Right lobe of liver (tissue), 6 donors: ENCODE results near the gene STK32B. TPM values are rescaled to one million over a fixed set of nuclear protein-coding genes. Genes with fewer than 3 reads are reported as not detected.
"Not testable (repeated sequence)": the region's sequence is repeated elsewhere in the genome, so short reads cannot be mapped to it uniquely, and the experiment has no call there.

ENCODE experiments used
- ATAC-seq, 4 donors: fragments of 200-7000 bp; cut with Tn5 transposase; one replicate each; pipeline ENCODE4 v1.9.1; 2020; ENCODE audit warnings: mild to moderate bottlenecking in 4 of 4, moderate library complexity in 4 of 4
- DNase-seq, 3 donors: peaks; one replicate each; pipeline ENCODE4 v3.0.0-alpha.2; 2020
- H3K27ac ChIP-seq, 3 donors: fragments of 200-600 bp; one replicate each; pipeline ENCODE4 v1.8.0; 2022
- H3K27me3 ChIP-seq, 2 donors: fragments of 200-600 bp; one replicate each; pipeline ENCODE4 v1.8.0; 2022
- H3K36me3 ChIP-seq, 4 donors: fragments of 200-600 bp; sonication (generic) in 1 of 4; one replicate each; pipeline versions ENCODE4 v1.5.1 to v1.8.0; 2017 to 2022; ENCODE audit warnings: control low read depth in 1 of 4
- H3K4me1 ChIP-seq, 4 donors: fragments of 200-600 bp; sonication (generic) in 1 of 4; one replicate each; pipeline versions ENCODE4 v1.5.1 to v1.8.0; 2017 to 2022; ENCODE audit warnings: control low read depth in 1 of 4
- H3K4me3 ChIP-seq, 3 donors: fragments of 200-600 bp; one replicate each; pipeline ENCODE4 v1.8.0; 2022
- H3K9me3 ChIP-seq, 4 donors: fragments of 200-600 bp; sonication (generic) in 1 of 4; one replicate each; pipeline versions ENCODE4 v1.5.1 to v1.8.0; 2017 to 2022; ENCODE audit warnings: control low read depth in 1 of 4
- CTCF ChIP-seq, 4 donors: fragments of 200-600 bp in 3 of 4; fragments of 450-650 bp in 1 of 4; IDR thresholded peaks; one replicate each; pipeline versions ENCODE4 v1.5.1 to v1.8.0; 2016 to 2022; ENCODE audit warnings: antibody characterized with exemption in 4 of 4, mild to moderate bottlenecking in 2 of 4
- POLR2A ChIP-seq: fragments of 450-650 bp; IDR thresholded peaks from one replicate; pipeline ENCODE4 v1.6.1; 2017; ENCODE audit warnings: antibody characterized with exemption, mild to moderate bottlenecking
- WGBS: methylation state at CpG from one replicate; pipeline ENCODE4 v1.1.6; 2018; ENCODE audit warnings: low coverage, low lambda C conversion rate; ENCODE audit not compliant: insufficient coverage; ENCODE audit errors: missing lambda C conversion rate; 5-methylcytosine and 5-hydroxymethylcytosine counted together
- intact Hi-C, 2 donors: fragments of 100-400 bp; cut with DNase I; formaldehyde crosslinking; loops; one replicate each; pipeline versions ENCODE4 v1.11.2 to v1.14.1; 2022
- total RNA-seq, 6 experiments: library from RNA; depleted of rRNA in 2 of 6; stranded (reverse); fragments of >200 nt in 2 of 6; fragmentation: NEBNext Ultra II Directional in 3 of 6; extraction: Animal tissue kit (Norgen Biotek cat#: 25700) in 3 of 6; gene quantifications; one replicate each; pipeline versions ENCODE4 v1.1.0 to v1.2.4, GENCODE V29; 2016 to 2023
- donor health status: DM: no; HTN: yes; CAD: no.
- donor health status: DM: no; HTN: no; CAD: no.
- donor health status: DM: no; HTN: no; CAD: no.
- donor health status: DM: no; HTN: yes; CAD: no.
- donor health status: DM: no; HTN: yes; CAD: no.

STK32B gene
- total RNA-seq, 6 experiments from 2014 or later, result 0.05 to 0.07 TPM; not detected in 4

DNA sequence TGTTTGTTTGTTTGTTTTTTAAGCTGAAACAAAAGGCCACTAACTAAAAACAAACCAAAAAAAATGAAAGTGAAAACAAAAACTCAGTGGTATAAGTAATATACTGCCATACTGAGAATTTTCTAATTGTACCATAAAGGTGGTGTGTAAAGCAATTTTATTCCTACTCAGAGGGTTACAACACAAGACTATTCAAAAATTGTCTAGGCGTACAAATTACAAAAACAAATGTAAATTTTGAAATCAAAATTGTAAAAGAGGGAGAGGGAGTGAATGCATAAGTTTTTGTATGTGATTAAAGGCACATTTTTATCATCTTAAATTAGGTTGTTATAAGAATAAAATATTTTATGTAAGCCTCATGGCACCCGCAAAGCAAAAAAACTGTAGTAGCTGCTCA lies 232.6 kb downstream of the STK32B start:
- WGBS, result 56% methylated on average over 2 of the region's 2 CpGs
- intact Hi-C loops, result no loop called here

GRCh38 chr4:5284517-5284916 lies 233.2 kb downstream of the STK32B start:
- Histone ChIP-seq H3K4me1 (no peaks in the 10 kb centered on the region), H3K9me3 (no peaks in the 10 kb centered on the region), H3K27me3 (no peaks in the 10 kb centered on the region), H3K36me3 (no peaks in the 10 kb centered on the region), H3K4me3 (no peak overlapping the region), H3K27ac (no peak overlapping the region)
- TF ChIP-seq CTCF (IDR thresholded peaks at IDR 0.05), result no peak
- no peak for TF ChIP-seq POLR2A
- intact Hi-C loops, result no loop called here
- 66% methylated on average over 7 of the region's 7 CpGs for WGBS
- ATAC-seq, result no peak
- no peak for DNase-seq

More for the DNA sequence above, 232.6 kb downstream of the STK32B start:
- no peaks in the 10 kb centered on the region for H3K36me3 ChIP-seq
- no peak overlapping the region for H3K27ac ChIP-seq
- H3K27me3 ChIP-seq, result no peaks in the 10 kb centered on the region
- no peaks in the 10 kb centered on the region for H3K9me3 ChIP-seq
- TF ChIP-seq CTCF (IDR thresholded peaks at IDR 0.05) (no peak), POLR2A (no peak)
- H3K4me1 ChIP-seq, result no peaks in the 10 kb centered on the region
- no peak for ATAC-seq
- no peak overlapping the region for H3K4me3 ChIP-seq
- DNase-seq, result no peak

GRCh38 chr4:5292101-5292500 lies 240.8 kb downstream of the STK32B start:
- no peaks in the 10 kb centered on the region for H3K27me3 ChIP-seq
- TF ChIP-seq CTCF (IDR thresholded peaks at IDR 0.05), result no peak
- TF ChIP-seq POLR2A, result no peak

DNA sequence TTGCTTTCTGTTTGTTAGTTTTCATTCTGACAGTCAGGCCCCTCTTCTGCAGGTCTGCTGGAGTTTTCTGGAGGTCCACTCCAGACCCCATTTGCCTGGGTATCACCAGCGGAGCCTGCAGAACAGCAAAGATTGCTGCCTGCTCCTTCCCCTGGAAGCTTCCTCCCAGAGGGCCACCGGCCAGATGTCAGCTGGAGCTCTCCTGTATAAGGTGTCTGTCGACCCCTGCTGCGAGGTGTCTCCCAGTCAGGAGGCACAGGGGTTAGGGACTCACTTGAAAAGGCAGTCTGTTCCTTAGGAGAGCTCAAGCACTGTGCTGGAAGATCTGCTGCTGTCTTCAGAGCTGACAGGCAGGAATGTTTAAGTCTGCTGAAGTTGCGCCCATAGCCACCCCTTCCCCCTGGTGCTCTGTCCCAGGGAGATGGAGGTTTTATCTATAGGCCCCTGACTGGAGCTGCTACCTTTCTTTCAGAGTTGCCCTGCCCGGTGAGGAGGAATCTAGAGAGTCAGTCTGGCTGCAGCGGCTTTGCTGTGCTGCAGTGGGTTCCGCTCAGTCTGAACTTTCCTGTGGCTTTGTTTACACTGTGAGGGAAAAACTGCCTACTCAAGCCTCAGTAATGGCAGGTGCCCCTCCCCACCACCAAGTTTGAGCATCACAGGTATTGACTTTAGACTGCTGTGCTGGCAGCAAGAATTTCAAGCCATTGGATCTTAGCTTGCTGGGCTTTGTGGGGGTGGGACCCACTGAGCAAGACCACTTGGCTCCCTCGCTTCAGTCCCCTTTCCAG lies 246.9 kb downstream of the STK32B start:
- H3K36me3 ChIP-seq, H3K4me1 ChIP-seq, H3K4me3 ChIP-seq, H3K9me3 ChIP-seq, H3K27ac ChIP-seq, DNase-seq, intact Hi-C loops, ATAC-seq, H3K27me3 ChIP-seq: not testable (repeated sequence)
- WGBS, result 67% methylated on average over 3 of the region's 9 CpGs

More at GRCh38 chr4:5292101-5292500, 240.8 kb downstream of the STK32B start:
- 53% methylated on average over 4 of the region's 4 CpGs for WGBS
- H3K9me3 ChIP-seq, result no peaks in the 10 kb centered on the region
- H3K4me1 ChIP-seq, result no peaks in the 10 kb centered on the region
- H3K27ac ChIP-seq, result no peak overlapping the region
- H3K4me3 ChIP-seq, result no peak overlapping the region
- DNase-seq (no peak), ATAC-seq (no peak)
- H3K36me3 ChIP-seq, result no peaks in the 10 kb centered on the region
- intact Hi-C loops, result no loop called here

DNA sequence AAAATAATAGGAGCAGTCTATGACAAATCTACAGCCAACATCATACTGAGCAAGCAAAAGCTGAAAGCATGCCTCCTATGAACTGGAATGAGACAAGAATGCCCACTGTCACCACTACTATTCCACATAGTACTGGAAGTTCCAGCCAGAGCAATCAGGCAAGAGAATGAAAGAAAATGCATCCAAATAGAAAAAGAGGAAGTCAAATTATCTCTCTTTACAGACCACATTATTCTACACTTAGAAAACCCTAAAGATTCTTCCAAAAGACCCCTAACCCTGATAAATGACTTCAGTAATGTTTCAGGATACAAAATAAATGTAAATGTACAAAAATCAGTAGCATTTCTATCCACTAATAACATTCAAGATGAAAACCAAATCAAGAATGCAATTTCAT lies 249.0 kb downstream of the STK32B start:
- Histone ChIP-seq H3K9me3 (no peaks in the 10 kb centered on the region), H3K4me1 (no peaks in the 10 kb centered on the region), H3K27ac (no peak overlapping the region), H3K36me3 (no peaks in the 10 kb centered on the region), H3K27me3 (no peaks in the 10 kb centered on the region), H3K4me3 (no peak overlapping the region)
- no peak for TF ChIP-seq POLR2A
- no peak for TF ChIP-seq CTCF (IDR thresholded peaks at IDR 0.05)
- DNase-seq (no peak), ATAC-seq (no peak)
- intact Hi-C loops, result no loop called here
